Ishikawa (cell line): ENCODE data around the gene TNIP3.

Experiments used
- CEBPB ChIP-seq: IDR thresholded peaks from 2 replicates; pipeline ENCODE4 v1.6.1; 2012
- CREB1 ChIP-seq: IDR thresholded peaks from 2 replicates; pipeline ENCODE4 v1.6.1; 2012; ENCODE audit warnings: low read depth
- EGR1 ChIP-seq: IDR thresholded peaks from 2 replicates; pipeline ENCODE4 v1.6.1; 2012
- EP300 ChIP-seq: IDR thresholded peaks from 2 replicates; pipeline ENCODE4 v1.6.1; 2012; ENCODE audit warnings: borderline replicate concordance
- FOXM1 ChIP-seq: IDR thresholded peaks from 2 replicates; pipeline ENCODE4 v1.6.1; 2012; ENCODE audit warnings: low read depth, borderline replicate concordance
- MAX ChIP-seq: IDR thresholded peaks from 2 replicates; pipeline ENCODE4 v1.6.1; 2012
- NFIC ChIP-seq: IDR thresholded peaks from 2 replicates; pipeline ENCODE4 v1.6.1; 2012
- RAD21 ChIP-seq: IDR thresholded peaks from 2 replicates; pipeline ENCODE4 v1.6.1; 2012; ENCODE audit warnings: low read depth
- REST ChIP-seq: IDR thresholded peaks from 2 replicates; pipeline ENCODE4 v1.6.1; 2012; ENCODE audit warnings: low read depth, mild to moderate bottlenecking
- TAF1 ChIP-seq: IDR thresholded peaks from 2 replicates; pipeline ENCODE4 v1.6.1; 2012; ENCODE audit warnings: low read depth, mild to moderate bottlenecking
- TCF12 ChIP-seq: IDR thresholded peaks from 2 replicates; pipeline ENCODE4 v1.6.1; 2012; ENCODE audit warnings: low read depth
- TEAD4 ChIP-seq: IDR thresholded peaks from 2 replicates; pipeline ENCODE4 v1.6.1; 2012
- USF1 ChIP-seq: IDR thresholded peaks from 2 replicates; pipeline ENCODE4 v1.6.1; 2012
- YY1 ChIP-seq: IDR thresholded peaks from 2 replicates; pipeline ENCODE4 v1.6.1; 2012; ENCODE audit warnings: low read depth
- ZBTB7A ChIP-seq: IDR thresholded peaks from 2 replicates; pipeline ENCODE4 v1.6.1; 2012; ENCODE audit warnings: low read depth

Gene TNIP3

GRCh38 chr4:121126449-121127006 is 37.6 kb downstream of the TNIP3 start:
- TF ChIP-seq FOXM1 (no peak), RAD21 (no peak), CREB1 (no peak), CEBPB (no peak), MAX (no peak), EGR1 (no peak), TAF1 (no peak), TEAD4 (no peak), EP300 (no peak), REST (no peak), USF1 (no peak), TCF12 (no peak), NFIC (no peak), ZBTB7A (no peak), YY1 (no peak)

GRCh38 chr4:121125498-121125885 is 38.6 kb downstream of the TNIP3 start:
- TF ChIP-seq TEAD4 (no peak), TAF1 (no peak), FOXM1 (no peak), YY1 (no peak), RAD21 (no peak), CEBPB (no peak), MAX (no peak), CREB1 (no peak), NFIC (no peak), REST (no peak), USF1 (no peak), TCF12 (no peak), ZBTB7A (no peak), EGR1 (no peak), EP300 (no peak)

- TF ChIP-seq TEAD4 (no peak), YY1 (no peak), REST (no peak), USF1 (no peak), RAD21 (no peak), ZBTB7A (no peak), TCF12 (no peak), EGR1 (no peak), FOXM1 (no peak)
Observed at GRCh38 chr4:121122661-121123060, 41.5 kb downstream of the TNIP3 start.

- TF ChIP-seq TEAD4 (no peak), CREB1 (no peak), CEBPB (no peak), USF1 (no peak), RAD21 (no peak), NFIC (no peak), TCF12 (no peak), EP300 (no peak), REST (no peak), EGR1 (no peak), FOXM1 (no peak), MAX (no peak), ZBTB7A (no peak)
Observed at GRCh38 chr4:121119715-121120114, 44.4 kb downstream of the TNIP3 start.
